Activated naive CD4-positive, alpha-beta T cell treated with anti-CD3 and anti-CD28 coated beads, Interleukin-2, amount 50 U/mL, for 24 hours (primary cell): ENCODE results near the gene FAM227B.
"Not testable (repeated sequence)": the region's sequence is repeated elsewhere in the genome, so short reads cannot be mapped to it uniquely, and the experiment has no call there.

ENCODE experiments used
- H3K27ac Mint-ChIP-seq: one replicate; pipeline ENCODE4 v1.8.0; 2021; ENCODE audit warnings: mild to moderate bottlenecking, mixed read lengths
- H3K27me3 Mint-ChIP-seq: one replicate; pipeline ENCODE4 v1.8.0; 2021; ENCODE audit warnings: mixed read lengths
- H3K36me3 Mint-ChIP-seq: one replicate; pipeline ENCODE4 v1.8.0; 2021; ENCODE audit warnings: mixed read lengths
- H3K4me1 Mint-ChIP-seq: one replicate; pipeline ENCODE4 v1.8.0; 2021; ENCODE audit warnings: mixed read lengths
- H3K4me3 Mint-ChIP-seq: one replicate; pipeline ENCODE4 v1.8.0; 2021; ENCODE audit warnings: mild to moderate bottlenecking, mixed read lengths
- H3K9me3 Mint-ChIP-seq: one replicate; pipeline ENCODE4 v1.8.0; 2021; ENCODE audit warnings: mixed read lengths

FAM227B gene

GRCh38 chr15:49624056-49624455, 3.4 kb upstream of the FAM227B start:
- no peaks in the 10 kb centered on the region for H3K27me3 Mint-ChIP-seq
- no peak overlapping the region for H3K27ac Mint-ChIP-seq
- no peaks in the 10 kb centered on the region for H3K9me3 Mint-ChIP-seq
- no peak overlapping the region for H3K4me3 Mint-ChIP-seq
- peaks cover 49% of the 10 kb centered on the region for H3K4me1 Mint-ChIP-seq
- peaks cover 12% of the 10 kb centered on the region for H3K36me3 Mint-ChIP-seq

- H3K36me3 Mint-ChIP-seq, result peaks cover 12% of the 10 kb centered on the region
- no peak overlapping the region for H3K4me3 Mint-ChIP-seq
- H3K27me3 Mint-ChIP-seq, result no peaks in the 10 kb centered on the region
Measured at GRCh38 chr15:49622561-49622960, 1.9 kb upstream of the FAM227B start.

GRCh38 chr15:49621887-49622286, 1.3 kb upstream of the FAM227B start:
- no peaks in the 10 kb centered on the region for H3K9me3 Mint-ChIP-seq
- peaks cover 12% of the 10 kb centered on the region for H3K36me3 Mint-ChIP-seq
- H3K27me3 Mint-ChIP-seq, result no peaks in the 10 kb centered on the region
- H3K4me1 Mint-ChIP-seq, result peaks cover 57% of the 10 kb centered on the region
- H3K4me3 Mint-ChIP-seq, result peak overlapping the region; percentile 94
- H3K27ac Mint-ChIP-seq, result no peak overlapping the region

More at GRCh38 chr15:49622561-49622960, 1.9 kb upstream of the FAM227B start:
- no peak overlapping the region for H3K27ac Mint-ChIP-seq
- H3K4me1 Mint-ChIP-seq, result peaks cover 57% of the 10 kb centered on the region
- H3K9me3 Mint-ChIP-seq, result no peaks in the 10 kb centered on the region

- Mint-ChIP-seq H3K36me3 (peaks cover 13% of the 10 kb centered on the region), H3K4me1 (peaks cover 57% of the 10 kb centered on the region), H3K9me3 (no peaks in the 10 kb centered on the region), H3K27me3 (no peaks in the 10 kb centered on the region), H3K27ac (peak overlapping the region; percentile 51), H3K4me3 (peak overlapping the region; percentile 94)
Measured at GRCh38 chr15:49621401-49621811, 788 bp upstream of the FAM227B start.

DNA sequence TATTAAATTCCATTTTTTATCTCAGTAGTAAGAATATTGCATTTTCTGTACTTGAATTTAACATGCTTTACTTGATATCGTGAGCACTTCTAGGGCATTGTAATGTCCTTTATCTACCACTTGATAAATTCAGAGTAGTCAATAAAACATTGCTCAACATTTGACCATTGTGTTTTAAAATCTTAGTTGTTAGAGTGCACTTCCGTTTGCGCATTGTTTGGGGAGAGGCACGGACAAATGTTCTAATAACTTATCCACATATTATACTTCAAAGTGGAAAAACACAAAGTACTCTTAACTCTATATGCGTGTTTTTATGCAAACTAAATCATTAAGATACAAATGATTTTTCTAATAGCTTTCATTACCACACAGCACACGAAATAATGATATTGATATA, 419 bp downstream of the FAM227B start:
- Mint-ChIP-seq H3K36me3 (peaks cover 21% of the 10 kb centered on the region), H3K4me3 (peak overlapping the region; percentile 94), H3K27ac (peak overlapping the region; percentile 97), H3K9me3 (no peaks in the 10 kb centered on the region), H3K4me1 (peaks cover 57% of the 10 kb centered on the region), H3K27me3 (no peaks in the 10 kb centered on the region)

DNA sequence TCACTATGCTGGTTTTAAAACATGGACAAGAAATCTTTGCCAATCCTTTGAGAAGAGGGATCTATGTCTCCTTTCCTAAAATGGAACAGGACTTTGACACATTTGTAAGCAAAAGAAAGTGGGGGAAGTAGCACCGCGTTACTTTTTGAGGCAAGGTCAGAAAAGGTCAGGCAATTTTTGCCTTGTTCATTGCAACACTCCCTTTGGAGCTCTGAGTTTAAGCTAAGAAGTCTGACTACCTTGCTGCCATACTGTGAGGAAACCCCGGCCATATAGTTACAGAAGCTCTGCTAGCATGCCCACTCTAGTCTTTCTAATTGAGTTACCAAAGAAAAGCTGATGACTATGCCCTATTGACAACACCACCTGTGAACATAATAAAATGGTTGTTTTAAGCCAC, 1.4 kb downstream of the FAM227B start:
- peaks cover 24% of the 10 kb centered on the region for H3K36me3 Mint-ChIP-seq
- H3K4me3 Mint-ChIP-seq, result no peak overlapping the region
- H3K9me3 Mint-ChIP-seq, result no peaks in the 10 kb centered on the region
- no peaks in the 10 kb centered on the region for H3K27me3 Mint-ChIP-seq
- H3K4me1 Mint-ChIP-seq, result peaks cover 57% of the 10 kb centered on the region
- peak overlapping the region; percentile 55 for H3K27ac Mint-ChIP-seq

- not testable (repeated sequence) for H3K27ac Mint-ChIP-seq, H3K9me3 Mint-ChIP-seq, H3K4me1 Mint-ChIP-seq, H3K4me3 Mint-ChIP-seq, H3K27me3 Mint-ChIP-seq
- H3K36me3 Mint-ChIP-seq, result peaks cover 46% of the 10 kb centered on the region
Measured at GRCh38 chr15:49612240-49612639, 8.4 kb downstream of the FAM227B start.

- Mint-ChIP-seq H3K9me3 (no peaks in the 10 kb centered on the region), H3K27ac (no peak overlapping the region), H3K4me1 (no peaks in the 10 kb centered on the region), H3K36me3 (peaks cover 48% of the 10 kb centered on the region), H3K4me3 (no peak overlapping the region), H3K27me3 (no peaks in the 10 kb centered on the region)
Measured at GRCh38 chr15:49610157-49610918, 10.3 kb downstream of the FAM227B start.

DNA sequence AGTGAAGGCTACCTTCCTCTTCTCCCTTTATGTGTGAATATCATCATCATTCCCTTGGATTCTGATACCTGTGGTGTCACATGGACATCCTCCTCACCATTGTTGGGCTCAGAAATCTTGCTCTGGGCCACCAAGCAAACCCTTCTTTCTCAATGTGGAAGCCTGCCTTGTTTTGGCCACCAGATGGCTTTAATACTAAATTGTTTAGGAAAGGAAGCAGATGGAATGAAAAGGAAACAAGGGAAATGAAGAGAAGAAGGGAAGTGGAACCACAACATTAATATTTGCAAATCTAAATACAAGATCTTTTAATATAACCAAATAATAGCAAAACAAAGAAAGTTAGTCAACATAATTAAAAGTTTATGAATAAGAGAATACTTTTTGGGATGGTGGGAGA, 14.0 kb downstream of the FAM227B start:
- Mint-ChIP-seq H3K36me3 (peaks cover 42% of the 10 kb centered on the region), H3K4me1 (no peaks in the 10 kb centered on the region), H3K27me3 (no peaks in the 10 kb centered on the region), H3K27ac (no peak overlapping the region), H3K9me3 (peaks cover 29% of the 10 kb centered on the region), H3K4me3 (no peak overlapping the region)

DNA sequence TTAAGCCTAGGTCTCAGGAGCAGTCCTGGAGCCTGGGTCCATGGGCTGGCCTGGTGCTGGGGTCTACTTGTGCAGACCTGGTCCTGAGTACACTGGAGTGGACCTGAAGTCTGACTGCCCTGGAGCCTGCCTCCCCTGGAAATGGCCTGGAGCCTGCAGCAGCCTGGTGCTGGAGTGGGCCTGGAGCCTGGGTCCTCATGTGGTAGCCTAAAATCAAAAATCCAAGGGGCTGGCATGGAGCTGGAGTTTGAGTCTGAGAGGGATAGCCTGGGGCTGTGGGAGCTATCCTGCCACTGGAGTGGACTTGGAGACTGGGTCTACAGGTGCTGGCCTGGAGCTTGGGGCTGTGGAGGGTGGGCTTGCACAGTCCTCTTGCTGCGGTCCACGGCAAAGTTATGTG, 15.0 kb downstream of the FAM227B start:
- H3K36me3 Mint-ChIP-seq, result peaks cover 45% of the 10 kb centered on the region

DNA sequence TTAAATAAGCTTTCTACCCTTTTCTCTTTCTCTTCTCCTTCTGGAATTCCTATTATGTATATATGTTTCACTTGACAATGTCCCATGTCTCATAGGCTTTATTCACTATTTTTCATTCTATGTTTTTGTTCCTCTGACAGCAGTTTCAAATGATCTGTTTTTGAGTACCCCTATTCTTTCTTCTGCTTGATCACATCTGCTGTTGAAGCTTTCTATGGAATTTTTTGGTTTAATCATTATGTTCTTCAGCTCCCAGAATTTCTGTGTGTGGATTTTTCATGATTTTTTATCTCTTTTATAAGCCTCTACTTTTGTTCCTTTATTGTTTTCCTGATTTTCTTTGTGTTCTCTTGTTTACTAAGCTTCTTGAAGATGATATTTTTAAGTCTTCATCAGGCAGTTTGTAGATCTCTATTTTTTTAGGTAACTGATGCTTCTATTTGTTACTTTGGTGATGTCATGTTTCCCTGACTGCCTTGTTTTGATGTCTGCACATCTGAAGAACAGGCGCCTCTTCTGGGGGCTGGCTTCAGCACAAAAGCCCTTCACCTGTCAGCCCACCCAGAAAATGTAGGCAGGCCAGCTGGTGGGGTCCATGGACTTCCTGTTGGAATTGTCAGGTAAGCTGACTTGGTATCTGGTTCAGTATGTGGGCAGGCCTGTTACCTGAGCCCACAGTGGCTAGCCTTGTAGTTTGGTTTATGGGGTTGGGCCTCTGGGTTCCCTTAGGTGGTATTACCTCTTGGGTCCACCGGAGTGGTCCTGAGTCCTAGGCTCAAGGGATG, 15.8 kb downstream of the FAM227B start:
- Mint-ChIP-seq H3K27ac (no peak overlapping the region), H3K36me3 (peaks cover 45% of the 10 kb centered on the region), H3K4me1 (no peaks in the 10 kb centered on the region), H3K4me3 (no peak overlapping the region), H3K27me3 (no peaks in the 10 kb centered on the region), H3K9me3 (peaks cover 38% of the 10 kb centered on the region)

More for the DNA sequence above, 15.0 kb downstream of the FAM227B start:
- Mint-ChIP-seq H3K27me3 (no peaks in the 10 kb centered on the region), H3K27ac (no peak overlapping the region), H3K4me1 (no peaks in the 10 kb centered on the region), H3K9me3 (peaks cover 35% of the 10 kb centered on the region), H3K4me3 (no peak overlapping the region)

DNA sequence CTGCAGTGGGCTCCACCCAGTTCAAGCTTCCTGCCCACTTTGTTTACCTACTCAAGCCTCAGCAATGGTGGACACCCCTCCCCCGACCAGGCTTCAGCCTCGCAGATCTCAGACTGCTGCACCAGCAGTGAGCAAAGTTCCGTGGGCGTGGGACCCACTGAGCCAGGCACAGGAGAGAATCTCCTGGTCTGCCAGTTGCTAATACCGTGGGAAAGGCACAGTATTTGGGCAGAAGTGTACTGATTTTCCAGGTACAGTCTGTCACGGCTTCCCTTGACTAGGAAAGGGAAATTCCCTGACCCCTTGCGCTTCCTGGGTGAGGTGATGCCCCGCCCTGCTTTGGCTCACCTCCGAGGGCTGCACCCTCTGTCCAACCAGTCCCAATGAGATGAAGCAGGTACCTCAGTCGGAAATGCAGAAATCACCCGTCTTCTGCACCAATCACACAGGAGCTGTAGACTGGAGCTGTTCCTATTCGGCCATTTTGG, 27.7 kb downstream of the FAM227B start:
- H3K4me3 Mint-ChIP-seq, H3K4me1 Mint-ChIP-seq, H3K27me3 Mint-ChIP-seq, H3K27ac Mint-ChIP-seq, H3K9me3 Mint-ChIP-seq: not testable (repeated sequence)
- H3K36me3 Mint-ChIP-seq, result peaks cover 33% of the 10 kb centered on the region

DNA sequence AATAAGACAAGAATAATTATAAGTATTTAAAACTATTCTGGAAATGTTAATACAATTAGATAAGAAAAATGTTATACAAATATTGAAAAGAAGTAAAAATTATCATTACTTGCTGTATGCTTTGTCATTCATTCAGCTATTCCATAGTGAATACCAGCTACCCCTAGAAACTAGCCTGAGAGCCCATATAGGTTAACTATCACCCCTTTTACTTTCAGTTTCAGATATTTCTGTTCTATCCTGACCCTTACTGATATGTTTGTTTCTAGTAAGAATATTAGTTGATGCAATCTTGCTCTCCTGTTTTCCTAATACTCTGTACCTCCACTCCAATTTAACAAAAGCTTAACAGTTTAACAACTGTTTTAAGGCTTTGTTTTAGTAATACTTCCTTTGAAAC, 31.6 kb downstream of the FAM227B start:
- no peak overlapping the region for H3K27ac Mint-ChIP-seq
- peaks cover 26% of the 10 kb centered on the region for H3K36me3 Mint-ChIP-seq
- H3K27me3 Mint-ChIP-seq, result no peaks in the 10 kb centered on the region
- H3K9me3 Mint-ChIP-seq, result peaks cover 10% of the 10 kb centered on the region
- no peak overlapping the region for H3K4me3 Mint-ChIP-seq
- peaks cover 4% of the 10 kb centered on the region for H3K4me1 Mint-ChIP-seq

GRCh38 chr15:49573421-49573820, 47.2 kb downstream of the FAM227B start:
- H3K4me1 Mint-ChIP-seq, result peaks cover 12% of the 10 kb centered on the region
- H3K9me3 Mint-ChIP-seq, result peaks cover 45% of the 10 kb centered on the region
- no peak overlapping the region for H3K27ac Mint-ChIP-seq
- H3K27me3 Mint-ChIP-seq, result no peaks in the 10 kb centered on the region
- no peak overlapping the region for H3K4me3 Mint-ChIP-seq
- peaks cover 33% of the 10 kb centered on the region for H3K36me3 Mint-ChIP-seq

GRCh38 chr15:49570672-49571071, 49.9 kb downstream of the FAM227B start:
- Mint-ChIP-seq H3K36me3 (peaks cover 21% of the 10 kb centered on the region), H3K27me3 (no peaks in the 10 kb centered on the region), H3K27ac (no peak overlapping the region), H3K4me1 (peaks cover 12% of the 10 kb centered on the region), H3K9me3 (peaks cover 46% of the 10 kb centered on the region), H3K4me3 (no peak overlapping the region)

DNA sequence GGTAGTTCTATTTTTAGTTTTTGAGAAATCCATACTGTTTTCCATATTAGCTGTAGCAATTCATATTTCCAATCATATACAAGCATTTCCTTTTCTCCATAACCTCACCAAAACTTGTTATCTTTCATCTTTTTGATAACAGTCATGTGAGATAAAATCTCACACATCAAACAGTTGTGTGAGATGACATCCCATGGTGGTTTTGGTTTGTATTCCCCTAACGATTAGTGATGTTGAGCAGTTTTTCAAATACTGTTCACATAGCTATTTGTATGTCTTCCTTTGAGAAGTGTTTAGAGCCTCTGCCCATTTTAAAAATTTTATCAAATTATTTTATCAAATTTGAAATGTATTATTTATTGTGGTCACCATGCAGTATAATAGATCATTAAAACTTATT, 50.4 kb downstream of the FAM227B start:
- Mint-ChIP-seq H3K4me3 (no peak overlapping the region), H3K27ac (no peak overlapping the region)

More for the DNA sequence above, 50.4 kb downstream of the FAM227B start:
- Mint-ChIP-seq H3K9me3 (peaks cover 47% of the 10 kb centered on the region), H3K27me3 (no peaks in the 10 kb centered on the region), H3K36me3 (peaks cover 21% of the 10 kb centered on the region), H3K4me1 (peaks cover 12% of the 10 kb centered on the region)
